ENCODE data around the gene SLC7A8.

DNA sequence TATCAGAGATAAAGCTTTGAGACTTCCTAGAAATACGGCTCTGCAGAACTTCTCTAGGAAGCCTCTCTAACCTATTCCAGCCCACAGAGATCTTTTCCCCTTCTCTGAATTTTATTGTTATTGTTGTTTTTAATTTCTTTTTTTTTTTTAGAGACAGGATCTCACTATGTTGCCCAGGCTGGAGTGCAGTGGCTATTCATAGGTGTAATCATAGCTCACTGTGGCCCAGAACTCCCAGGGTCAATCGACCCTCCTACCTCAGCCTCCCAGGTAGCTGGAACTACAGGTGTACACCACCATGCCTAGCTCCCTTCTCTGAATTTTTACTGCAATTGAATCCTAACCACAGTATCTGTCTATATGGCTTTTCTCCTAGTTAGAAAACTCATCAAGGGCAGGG lies 19.6 kb downstream of the SLC7A8 start:
- TF ChIP-seq POLR2AphosphoS5 (IDR thresholded peaks at IDR 0.05; ENCODE audit: low read depth, low read length) (no peak), SIN3A (IDR thresholded peaks at IDR 0.05; ENCODE audit: borderline replicate concordance, insufficient read depth, low read depth, low read length) (no peak), TCF7L2 (IDR thresholded peaks at IDR 0.05; ENCODE audit: low read depth, low read length) (no peak)
- TF ChIP-seq, protein P1, sequence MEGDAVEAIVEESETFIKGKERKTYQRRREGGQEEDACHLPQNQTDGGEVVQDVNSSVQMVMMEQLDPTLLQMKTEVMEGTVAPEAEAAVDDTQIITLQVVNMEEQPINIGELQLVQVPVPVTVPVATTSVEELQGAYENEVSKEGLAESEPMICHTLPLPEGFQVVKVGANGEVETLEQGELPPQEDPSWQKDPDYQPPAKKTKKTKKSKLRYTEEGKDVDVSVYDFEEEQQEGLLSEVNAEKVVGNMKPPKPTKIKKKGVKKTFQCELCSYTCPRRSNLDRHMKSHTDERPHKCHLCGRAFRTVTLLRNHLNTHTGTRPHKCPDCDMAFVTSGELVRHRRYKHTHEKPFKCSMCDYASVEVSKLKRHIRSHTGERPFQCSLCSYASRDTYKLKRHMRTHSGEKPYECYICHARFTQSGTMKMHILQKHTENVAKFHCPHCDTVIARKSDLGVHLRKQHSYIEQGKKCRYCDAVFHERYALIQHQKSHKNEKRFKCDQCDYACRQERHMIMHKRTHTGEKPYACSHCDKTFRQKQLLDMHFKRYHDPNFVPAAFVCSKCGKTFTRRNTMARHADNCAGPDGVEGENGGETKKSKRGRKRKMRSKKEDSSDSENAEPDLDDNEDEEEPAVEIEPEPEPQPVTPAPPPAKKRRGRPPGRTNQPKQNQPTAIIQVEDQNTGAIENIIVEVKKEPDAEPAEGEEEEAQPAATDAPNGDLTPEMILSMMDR (IDR thresholded peaks at IDR 0.05): no peak
- TF ChIP-seq, protein P2, sequence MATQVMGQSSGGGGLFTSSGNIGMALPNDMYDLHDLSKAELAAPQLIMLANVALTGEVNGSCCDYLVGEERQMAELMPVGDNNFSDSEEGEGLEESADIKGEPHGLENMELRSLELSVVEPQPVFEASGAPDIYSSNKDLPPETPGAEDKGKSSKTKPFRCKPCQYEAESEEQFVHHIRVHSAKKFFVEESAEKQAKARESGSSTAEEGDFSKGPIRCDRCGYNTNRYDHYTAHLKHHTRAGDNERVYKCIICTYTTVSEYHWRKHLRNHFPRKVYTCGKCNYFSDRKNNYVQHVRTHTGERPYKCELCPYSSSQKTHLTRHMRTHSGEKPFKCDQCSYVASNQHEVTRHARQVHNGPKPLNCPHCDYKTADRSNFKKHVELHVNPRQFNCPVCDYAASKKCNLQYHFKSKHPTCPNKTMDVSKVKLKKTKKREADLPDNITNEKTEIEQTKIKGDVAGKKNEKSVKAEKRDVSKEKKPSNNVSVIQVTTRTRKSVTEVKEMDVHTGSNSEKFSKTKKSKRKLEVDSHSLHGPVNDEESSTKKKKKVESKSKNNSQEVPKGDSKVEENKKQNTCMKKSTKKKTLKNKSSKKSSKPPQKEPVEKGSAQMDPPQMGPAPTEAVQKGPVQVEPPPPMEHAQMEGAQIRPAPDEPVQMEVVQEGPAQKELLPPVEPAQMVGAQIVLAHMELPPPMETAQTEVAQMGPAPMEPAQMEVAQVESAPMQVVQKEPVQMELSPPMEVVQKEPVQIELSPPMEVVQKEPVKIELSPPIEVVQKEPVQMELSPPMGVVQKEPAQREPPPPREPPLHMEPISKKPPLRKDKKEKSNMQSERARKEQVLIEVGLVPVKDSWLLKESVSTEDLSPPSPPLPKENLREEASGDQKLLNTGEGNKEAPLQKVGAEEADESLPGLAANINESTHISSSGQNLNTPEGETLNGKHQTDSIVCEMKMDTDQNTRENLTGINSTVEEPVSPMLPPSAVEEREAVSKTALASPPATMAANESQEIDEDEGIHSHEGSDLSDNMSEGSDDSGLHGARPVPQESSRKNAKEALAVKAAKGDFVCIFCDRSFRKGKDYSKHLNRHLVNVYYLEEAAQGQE (IDR thresholded peaks at IDR 0.05; ENCODE audit: insufficient read depth in 1 of 2, low read depth in 2 of 2, low read length in 1 of 2): no peak
